ENCODE measurements around the gene PTPRK. TPM values are rescaled to one million over a fixed set of nuclear protein-coding genes. Genes with fewer than 3 reads are reported as not detected.

Gene PTPRK
- total and polyA plus RNA-seq, 2 of the 13 experiments (the other 11 are each of a cell fraction or from before 2014, with no cell fraction given) = 43.6 to 98.3 TPM

DNA sequence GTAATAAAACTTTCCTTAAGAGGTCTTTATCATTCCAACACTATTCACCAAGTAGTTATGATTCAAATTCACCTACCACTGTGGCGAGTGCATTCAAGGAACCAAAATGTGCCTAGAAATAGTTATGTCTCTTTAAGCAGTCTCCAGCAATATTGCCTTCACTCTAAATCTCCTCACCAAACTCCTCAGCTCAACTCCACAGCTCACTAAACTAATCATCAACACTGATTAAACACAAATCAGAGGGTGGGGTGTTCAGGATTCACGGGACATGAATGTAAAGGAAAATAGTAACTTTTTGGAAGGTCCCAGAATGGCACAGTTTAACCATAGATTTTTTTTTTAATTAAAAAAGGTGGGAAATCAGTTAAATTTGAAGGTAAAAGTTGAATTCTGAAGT, 549.0 kb downstream of the PTPRK start:
- WGBS (ENCODE audit: low lambda C conversion rate) = 99% methylated on average over 2 of the region's 2 CpGs
- TF ChIP-seq ZBTB42 (CRISPR knock-in tag; IDR thresholded peaks at IDR 0.05) (no peak), ARNTL (CRISPR knock-in tag; IDR thresholded peaks at IDR 0.05) (no peak), CENPX (CRISPR knock-in tag; IDR thresholded peaks at IDR 0.05) (no peak), SMAD3 (CRISPR knock-in tag; IDR thresholded peaks at IDR 0.05) (no peak), HNRNPL (IDR thresholded peaks at IDR 0.05; ENCODE audit: low read depth, low read length) (no peak)
- ATAC-seq (no peak), FAIRE-seq (no peak), DNase-seq (ENCODE audit: low spot score) (no peak)
- no peak overlapping the region for H3K9ac ChIP-seq (ENCODE audit: insufficient read depth, low read depth, low read length)
- no peaks in the 10 kb centered on the region for H3K79me2 ChIP-seq (ENCODE audit: insufficient read depth, low read length)
- no peaks in the 10 kb centered on the region for H3K27me3 ChIP-seq (ENCODE audit: control insufficient read depth in 1 of 2, insufficient read depth in 2 of 2, low read length in 2 of 2)
- H3K4me2 ChIP-seq (ENCODE audit: low read depth, low read length) = no peak overlapping the region
- BruUV-seq (replicated peaks) = no TSS peak
- no peak overlapping the region for H3K27ac ChIP-seq (ENCODE audit: extremely low read length, insufficient read depth, low read length)
- H3K36me3 ChIP-seq (replicated peaks in 1 of 2; ENCODE audit: control insufficient read depth in 1 of 2, insufficient read depth in 2 of 2, low read length in 2 of 2) = peaks cover 10 to 42% of the 10 kb centered on the region in 2 experiments
- CTCF ChIA-PET (ENCODE audit: low intra/inter-chr PET ratio, low total read pairs) = no interaction called here
- H3K9me3 ChIP-seq (ENCODE audit: low read length) = no peaks in the 10 kb centered on the region
- intact Hi-C loops (cut with micrococcal nuclease; ENCODE audit: unreplicated experiment) (no loop called here), in situ Hi-C loops (cut with HindIII; ENCODE audit: extremely low pct_ligation_motif_present, low pct_unique_long_range_greater_than_20kb) (no loop called here)
- no peaks in the 10 kb centered on the region for H3K4me1 ChIP-seq (ENCODE audit: insufficient read depth, low read length)
- no peak overlapping the region for H2AFZ ChIP-seq (ENCODE audit: low read length)
- H3K4me3 ChIP-seq (replicated peaks in 1 of 3; ENCODE audit: insufficient read depth in 1 of 3, low read depth in 2 of 3, low read length in 3 of 3) = no peak overlapping the region
- H4K20me1 ChIP-seq (ENCODE audit: insufficient read depth, low read length) = no peaks in the 10 kb centered on the region
- POLR2A ChIA-PET = no interaction called here

DNA sequence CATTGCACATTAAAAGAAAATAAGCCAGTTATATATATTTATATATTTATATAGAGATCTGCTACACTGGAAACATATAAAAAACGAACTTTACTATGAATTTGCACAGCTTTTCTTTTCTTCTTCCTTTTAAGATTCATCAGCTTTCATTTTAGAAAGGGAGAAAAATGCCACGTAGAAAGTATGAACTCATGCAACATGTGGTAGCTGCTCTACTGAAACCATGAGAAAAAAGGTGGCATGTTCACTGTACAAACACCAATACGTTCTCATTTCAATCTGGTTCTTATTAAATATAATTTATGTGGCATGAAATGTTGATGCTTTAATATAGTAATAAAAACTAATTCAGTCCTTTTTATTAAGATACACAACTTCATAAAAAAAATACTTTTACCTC, 550.7 kb downstream of the PTPRK start:
- no TSS peak for BruUV-seq (replicated peaks)
- Histone ChIP-seq H3K4me1 (ENCODE audit: insufficient read depth, low read length) (no peaks in the 10 kb centered on the region), H3K9ac (ENCODE audit: insufficient read depth, low read depth, low read length) (no peak overlapping the region), H3K4me3 (replicated peaks in 1 of 3; ENCODE audit: insufficient read depth in 1 of 3, low read depth in 2 of 3, low read length in 3 of 3) (no peak overlapping the region), H2AFZ (ENCODE audit: low read length) (no peak overlapping the region), H3K4me2 (ENCODE audit: low read depth, low read length) (no peak overlapping the region), H3K27ac (ENCODE audit: extremely low read length, insufficient read depth, low read length) (no peak overlapping the region), H4K20me1 (ENCODE audit: insufficient read depth, low read length) (no peaks in the 10 kb centered on the region), H3K79me2 (ENCODE audit: insufficient read depth, low read length) (no peaks in the 10 kb centered on the region), H3K36me3 (replicated peaks in 1 of 2; ENCODE audit: control insufficient read depth in 1 of 2, insufficient read depth in 2 of 2, low read length in 2 of 2) (peaks cover 6 to 33% of the 10 kb centered on the region in 2 experiments; a peak in 4 of 5 replicates), H3K27me3 (ENCODE audit: control insufficient read depth in 1 of 2, insufficient read depth in 2 of 2, low read length in 2 of 2) (no peaks in the 10 kb centered on the region), H3K9me3 (ENCODE audit: low read length) (no peaks in the 10 kb centered on the region)
- ATAC-seq = no peak
- ChIA-PET POLR2A (no interaction called here), CTCF (ENCODE audit: low intra/inter-chr PET ratio, low total read pairs) (no interaction called here)
- intact Hi-C loops (cut with micrococcal nuclease; ENCODE audit: unreplicated experiment) = no loop called here
- DNase-seq (ENCODE audit: low spot score) = no peak
- in situ Hi-C loops (cut with HindIII; ENCODE audit: extremely low pct_ligation_motif_present, low pct_unique_long_range_greater_than_20kb) = no loop called here
- WGBS (ENCODE audit: low lambda C conversion rate) = 88% methylated on average over 3 of the region's 3 CpGs
- no peak for FAIRE-seq
- TF ChIP-seq, protein P1, sequence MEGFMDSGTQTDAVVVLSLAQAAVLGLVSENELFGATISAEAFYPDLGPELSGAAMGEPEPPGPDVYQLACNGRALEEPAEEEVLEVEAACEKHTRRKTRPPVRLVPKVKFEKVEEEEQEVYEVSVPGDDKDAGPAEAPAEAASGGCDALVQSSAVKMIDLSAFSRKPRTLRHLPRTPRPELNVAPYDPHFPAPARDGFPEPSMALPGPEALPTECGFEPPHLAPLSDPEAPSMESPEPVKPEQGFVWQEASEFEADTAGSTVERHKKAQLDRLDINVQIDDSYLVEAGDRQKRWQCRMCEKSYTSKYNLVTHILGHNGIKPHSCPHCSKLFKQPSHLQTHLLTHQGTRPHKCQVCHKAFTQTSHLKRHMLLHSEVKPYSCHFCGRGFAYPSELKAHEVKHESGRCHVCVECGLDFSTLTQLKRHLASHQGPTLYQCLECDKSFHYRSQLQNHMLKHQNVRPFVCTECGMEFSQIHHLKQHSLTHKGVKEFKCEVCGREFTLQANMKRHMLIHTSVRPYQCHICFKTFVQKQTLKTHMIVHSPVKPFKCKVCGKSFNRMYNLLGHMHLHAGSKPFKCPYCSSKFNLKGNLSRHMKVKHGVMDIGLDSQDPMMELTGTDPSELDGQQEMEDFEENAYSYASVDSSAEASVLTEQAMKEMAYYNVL (CRISPR knock-in tag; IDR thresholded peaks at IDR 0.05; ENCODE audit: borderline replicate concordance) = no peak
- TF ChIP-seq SIX4 (CRISPR knock-in tag; IDR thresholded peaks at IDR 0.05) = no peak
- TF ChIP-seq KLF16 (CRISPR knock-in tag; IDR thresholded peaks at IDR 0.05) = no peak
- TF ChIP-seq SATB2 (CRISPR knock-in tag; IDR thresholded peaks at IDR 0.05) = no peak
- TF ChIP-seq ZNF3 (CRISPR knock-in tag; IDR thresholded peaks at IDR 0.05) = no peak
- TF ChIP-seq YEATS4 (CRISPR knock-in tag; IDR thresholded peaks at IDR 0.05; ENCODE audit: borderline replicate concordance) = no peak
- TF ChIP-seq ZFP90 (CRISPR knock-in tag; IDR thresholded peaks at IDR 0.05; ENCODE audit: borderline replicate concordance) = no peak
- no peak for TF ChIP-seq MAFG (CRISPR knock-in tag; IDR thresholded peaks at IDR 0.05)
- TF ChIP-seq ZNF138 (CRISPR knock-in tag; IDR thresholded peaks at IDR 0.05; ENCODE audit: low read depth) = no peak
- no peak for TF ChIP-seq NFKB2 (CRISPR knock-in tag; IDR thresholded peaks at IDR 0.05; ENCODE audit: borderline replicate concordance)
- no peak for TF ChIP-seq ZBTB33 (CRISPR knock-in tag; IDR thresholded peaks at IDR 0.05)
- no peak for TF ChIP-seq ZMYM4 (CRISPR knock-in tag; IDR thresholded peaks at IDR 0.05)
- no peak for TF ChIP-seq SRY (CRISPR knock-in tag; IDR thresholded peaks at IDR 0.05)
- no peak for TF ChIP-seq ZNF282 (IDR thresholded peaks at IDR 0.05; ENCODE audit: partially characterized antibody)

Measured in HepG2 (cell line).